Measurements from ENCODE around the gene DHX35.
A peak's percentile ranks its signal among the peaks of the same experiment; 100 is the strongest.
"Not testable (repeated sequence)": the region's sequence is repeated elsewhere in the genome, so short reads cannot be mapped to it uniquely, and the experiment has no call there.

DHX35 gene

GRCh38 chr20:38982291-38982690 is 20.1 kb downstream of the DHX35 start:
- DNase-seq = no peak

- DNase-seq = no peak
Observed at GRCh38 chr20:38985060-38985459, 22.9 kb downstream of the DHX35 start.

- no peak for DNase-seq
Observed at GRCh38 chr20:38985603-38986170, 23.5 kb downstream of the DHX35 start.

GRCh38 chr20:38986663-38987062 is 24.5 kb downstream of the DHX35 start:
- no peak for DNase-seq

GRCh38 chr20:38987777-38988176 is 25.6 kb downstream of the DHX35 start:
- no peak for DNase-seq

- no peak for DNase-seq
Observed at GRCh38 chr20:38990728-38991127, 28.6 kb downstream of the DHX35 start.

- DNase-seq = no peak
Observed at GRCh38 chr20:38991814-38992704, 29.9 kb downstream of the DHX35 start.

- no peak for DNase-seq
Observed at GRCh38 chr20:38995536-38996044, 33.4 kb downstream of the DHX35 start.

- not testable (repeated sequence) for DNase-seq
Observed at GRCh38 chr20:38996866-38997265, 34.7 kb downstream of the DHX35 start.

- peak; percentile 6 for DNase-seq
Observed at GRCh38 chr20:38997622-38998021, 35.5 kb downstream of the DHX35 start.

- no peak for DNase-seq
Observed at GRCh38 chr20:38999217-38999616, 37.1 kb downstream of the DHX35 start.

GRCh38 chr20:38999965-39000910 is 38.1 kb downstream of the DHX35 start:
- DNase-seq = no peak

GRCh38 chr20:39004508-39004907 is 42.4 kb downstream of the DHX35 start:
- peak; percentile 35 for DNase-seq

- no peak for DNase-seq
Observed at GRCh38 chr20:39009348-39009747, 47.2 kb downstream of the DHX35 start.

GRCh38 chr20:39010496-39010895 is 48.4 kb downstream of the DHX35 start:
- DNase-seq = no peak

- no peak for DNase-seq
Observed at GRCh38 chr20:39013662-39014109, 51.5 kb downstream of the DHX35 start.

GRCh38 chr20:39016041-39016440 is 53.9 kb downstream of the DHX35 start:
- DNase-seq = no peak

GRCh38 chr20:39016506-39016905 is 54.4 kb downstream of the DHX35 start:
- DNase-seq = no peak

GRCh38 chr20:39019027-39019426 is 56.9 kb downstream of the DHX35 start:
- no peak for DNase-seq

GRCh38 chr20:39019805-39020325 is 57.7 kb downstream of the DHX35 start:
- no peak for DNase-seq

GRCh38 chr20:39021748-39022147 is 59.6 kb downstream of the DHX35 start:
- no peak for DNase-seq

- peak; percentile 27 for DNase-seq
Observed at GRCh38 chr20:39025883-39026282, 63.7 kb downstream of the DHX35 start.

GRCh38 chr20:39029364-39029763 is 67.2 kb downstream of the DHX35 start:
- DNase-seq = no peak

Data from CD4-positive, alpha-beta T cell treated with Interleukin-21 for 1 hour (primary cell).